ENCODE data around the gene GMDS. TPM values are rescaled to one million over a fixed set of nuclear protein-coding genes. Genes with fewer than 3 reads are reported as not detected.

Gene GMDS
- total and polyA plus RNA-seq, 2 of the 8 experiments (the other 6 are each of a cell fraction or from before 2014, with no cell fraction given) = 16.8 to 50.0 TPM

DNA sequence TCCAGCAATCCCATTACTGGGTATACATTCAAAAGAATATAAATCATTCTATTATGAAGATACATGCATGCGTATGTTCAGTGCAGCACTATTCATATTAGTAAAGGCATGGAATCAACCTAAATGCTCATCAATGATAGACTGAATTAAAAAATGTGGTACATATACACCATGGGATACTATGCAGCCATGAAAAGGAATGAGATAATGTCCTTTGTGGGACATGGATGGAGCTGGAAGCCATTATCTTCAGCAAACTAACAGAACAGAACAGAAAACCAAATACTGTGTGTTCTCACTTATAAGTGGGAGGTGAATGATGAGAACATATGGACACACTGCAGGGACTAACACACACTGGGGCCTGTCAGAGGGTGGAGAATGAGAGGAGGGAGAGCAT is 261.6 kb downstream of the GMDS start (continued):
- TF ChIP-seq, protein P1, sequence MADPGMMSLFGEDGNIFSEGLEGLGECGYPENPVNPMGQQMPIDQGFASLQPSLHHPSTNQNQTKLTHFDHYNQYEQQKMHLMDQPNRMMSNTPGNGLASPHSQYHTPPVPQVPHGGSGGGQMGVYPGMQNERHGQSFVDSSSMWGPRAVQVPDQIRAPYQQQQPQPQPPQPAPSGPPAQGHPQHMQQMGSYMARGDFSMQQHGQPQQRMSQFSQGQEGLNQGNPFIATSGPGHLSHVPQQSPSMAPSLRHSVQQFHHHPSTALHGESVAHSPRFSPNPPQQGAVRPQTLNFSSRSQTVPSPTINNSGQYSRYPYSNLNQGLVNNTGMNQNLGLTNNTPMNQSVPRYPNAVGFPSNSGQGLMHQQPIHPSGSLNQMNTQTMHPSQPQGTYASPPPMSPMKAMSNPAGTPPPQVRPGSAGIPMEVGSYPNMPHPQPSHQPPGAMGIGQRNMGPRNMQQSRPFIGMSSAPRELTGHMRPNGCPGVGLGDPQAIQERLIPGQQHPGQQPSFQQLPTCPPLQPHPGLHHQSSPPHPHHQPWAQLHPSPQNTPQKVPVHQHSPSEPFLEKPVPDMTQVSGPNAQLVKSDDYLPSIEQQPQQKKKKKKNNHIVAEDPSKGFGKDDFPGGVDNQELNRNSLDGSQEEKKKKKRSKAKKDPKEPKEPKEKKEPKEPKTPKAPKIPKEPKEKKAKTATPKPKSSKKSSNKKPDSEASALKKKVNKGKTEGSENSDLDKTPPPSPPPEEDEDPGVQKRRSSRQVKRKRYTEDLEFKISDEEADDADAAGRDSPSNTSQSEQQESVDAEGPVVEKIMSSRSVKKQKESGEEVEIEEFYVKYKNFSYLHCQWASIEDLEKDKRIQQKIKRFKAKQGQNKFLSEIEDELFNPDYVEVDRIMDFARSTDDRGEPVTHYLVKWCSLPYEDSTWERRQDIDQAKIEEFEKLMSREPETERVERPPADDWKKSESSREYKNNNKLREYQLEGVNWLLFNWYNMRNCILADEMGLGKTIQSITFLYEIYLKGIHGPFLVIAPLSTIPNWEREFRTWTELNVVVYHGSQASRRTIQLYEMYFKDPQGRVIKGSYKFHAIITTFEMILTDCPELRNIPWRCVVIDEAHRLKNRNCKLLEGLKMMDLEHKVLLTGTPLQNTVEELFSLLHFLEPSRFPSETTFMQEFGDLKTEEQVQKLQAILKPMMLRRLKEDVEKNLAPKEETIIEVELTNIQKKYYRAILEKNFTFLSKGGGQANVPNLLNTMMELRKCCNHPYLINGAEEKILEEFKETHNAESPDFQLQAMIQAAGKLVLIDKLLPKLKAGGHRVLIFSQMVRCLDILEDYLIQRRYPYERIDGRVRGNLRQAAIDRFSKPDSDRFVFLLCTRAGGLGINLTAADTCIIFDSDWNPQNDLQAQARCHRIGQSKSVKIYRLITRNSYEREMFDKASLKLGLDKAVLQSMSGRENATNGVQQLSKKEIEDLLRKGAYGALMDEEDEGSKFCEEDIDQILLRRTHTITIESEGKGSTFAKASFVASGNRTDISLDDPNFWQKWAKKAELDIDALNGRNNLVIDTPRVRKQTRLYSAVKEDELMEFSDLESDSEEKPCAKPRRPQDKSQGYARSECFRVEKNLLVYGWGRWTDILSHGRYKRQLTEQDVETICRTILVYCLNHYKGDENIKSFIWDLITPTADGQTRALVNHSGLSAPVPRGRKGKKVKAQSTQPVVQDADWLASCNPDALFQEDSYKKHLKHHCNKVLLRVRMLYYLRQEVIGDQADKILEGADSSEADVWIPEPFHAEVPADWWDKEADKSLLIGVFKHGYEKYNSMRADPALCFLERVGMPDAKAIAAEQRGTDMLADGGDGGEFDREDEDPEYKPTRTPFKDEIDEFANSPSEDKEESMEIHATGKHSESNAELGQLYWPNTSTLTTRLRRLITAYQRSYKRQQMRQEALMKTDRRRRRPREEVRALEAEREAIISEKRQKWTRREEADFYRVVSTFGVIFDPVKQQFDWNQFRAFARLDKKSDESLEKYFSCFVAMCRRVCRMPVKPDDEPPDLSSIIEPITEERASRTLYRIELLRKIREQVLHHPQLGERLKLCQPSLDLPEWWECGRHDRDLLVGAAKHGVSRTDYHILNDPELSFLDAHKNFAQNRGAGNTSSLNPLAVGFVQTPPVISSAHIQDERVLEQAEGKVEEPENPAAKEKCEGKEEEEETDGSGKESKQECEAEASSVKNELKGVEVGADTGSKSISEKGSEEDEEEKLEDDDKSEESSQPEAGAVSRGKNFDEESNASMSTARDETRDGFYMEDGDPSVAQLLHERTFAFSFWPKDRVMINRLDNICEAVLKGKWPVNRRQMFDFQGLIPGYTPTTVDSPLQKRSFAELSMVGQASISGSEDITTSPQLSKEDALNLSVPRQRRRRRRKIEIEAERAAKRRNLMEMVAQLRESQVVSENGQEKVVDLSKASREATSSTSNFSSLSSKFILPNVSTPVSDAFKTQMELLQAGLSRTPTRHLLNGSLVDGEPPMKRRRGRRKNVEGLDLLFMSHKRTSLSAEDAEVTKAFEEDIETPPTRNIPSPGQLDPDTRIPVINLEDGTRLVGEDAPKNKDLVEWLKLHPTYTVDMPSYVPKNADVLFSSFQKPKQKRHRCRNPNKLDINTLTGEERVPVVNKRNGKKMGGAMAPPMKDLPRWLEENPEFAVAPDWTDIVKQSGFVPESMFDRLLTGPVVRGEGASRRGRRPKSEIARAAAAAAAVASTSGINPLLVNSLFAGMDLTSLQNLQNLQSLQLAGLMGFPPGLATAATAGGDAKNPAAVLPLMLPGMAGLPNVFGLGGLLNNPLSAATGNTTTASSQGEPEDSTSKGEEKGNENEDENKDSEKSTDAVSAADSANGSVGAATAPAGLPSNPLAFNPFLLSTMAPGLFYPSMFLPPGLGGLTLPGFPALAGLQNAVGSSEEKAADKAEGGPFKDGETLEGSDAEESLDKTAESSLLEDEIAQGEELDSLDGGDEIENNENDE (IDR thresholded peaks at IDR 0.05; ENCODE audit: insufficient replicate concordance, low read length) = no peak
- TF ChIP-seq TAF1 (IDR thresholded peaks at IDR 0.05; ENCODE audit: low read depth, low read length) (no peak), MAFK (IDR thresholded peaks at IDR 0.05; ENCODE audit: low read depth, low read length) (no peak), ZNF274 (IDR thresholded peaks at IDR 0.05; ENCODE audit: borderline replicate concordance, extremely low read depth, low read length) (no peak), FOSL1 (IDR thresholded peaks at IDR 0.05; ENCODE audit: insufficient read depth, low read depth, low read length) (no peak), BRCA1 (IDR thresholded peaks at IDR 0.05; ENCODE audit: low read depth, low read length) (no peak), RFX5 (IDR thresholded peaks at IDR 0.05; ENCODE audit: borderline replicate concordance, low read depth, low read length) (no peak), EGR1 (IDR thresholded peaks at IDR 0.05; ENCODE audit: borderline replicate concordance, low read depth, low read length) (no peak), RBBP5 (IDR thresholded peaks at IDR 0.05; ENCODE audit: borderline replicate concordance, low read depth, low read length) (no peak), JUND (IDR thresholded peaks at IDR 0.05; ENCODE audit: low read length) (no peak), EP300 (IDR thresholded peaks at IDR 0.05; ENCODE audit: borderline replicate concordance in 1 of 2, low read depth in 2 of 2, low read length in 2 of 2) (no peak)
- TF ChIP-seq, protein P2, sequence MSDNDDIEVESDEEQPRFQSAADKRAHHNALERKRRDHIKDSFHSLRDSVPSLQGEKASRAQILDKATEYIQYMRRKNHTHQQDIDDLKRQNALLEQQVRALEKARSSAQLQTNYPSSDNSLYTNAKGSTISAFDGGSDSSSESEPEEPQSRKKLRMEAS (IDR thresholded peaks at IDR 0.05) = no peak
